Natural killer cell (primary cell): ENCODE results near the gene DSTN. TPM values are rescaled to one million over a fixed set of nuclear protein-coding genes. Genes with fewer than 3 reads are reported as not detected.

Experiments
- ATAC-seq, 3 donors: fragments of 150-1000 bp in 2 of 3; fragments of 200-7000 bp in 1 of 3; cut with Tn5 transposase; 1 replicate in 1 of 3; 2 replicates in 2 of 3; pipeline ENCODE4 v1.10.0; 2021; ENCODE audit warnings: mild to moderate bottlenecking in 2 of 3, moderate library complexity in 2 of 3
- DNase-seq, 2 donors: peaks; one replicate each; pipeline versions ENCODE4 v3.0.0 to v3.0.0-alpha.2; 2013 to 2021; ENCODE audit warnings: mixed read lengths in 1 of 2
- H3K27ac ChIP-seq: one replicate; pipeline ENCODE4 v1.5.1; 2013; ENCODE audit warnings: mild to moderate bottlenecking, low read length
- H3K27me3 ChIP-seq: one replicate; pipeline ENCODE4 v1.6.1; 2013; ENCODE audit warnings: low read length; ENCODE audit not compliant: control insufficient read depth, insufficient read depth
- H3K36me3 ChIP-seq: one replicate; pipeline ENCODE4 v1.6.1; 2013; ENCODE audit warnings: low read length; ENCODE audit not compliant: control insufficient read depth, insufficient read depth
- H3K4me1 ChIP-seq: one replicate; pipeline ENCODE4 v1.6.1; 2013; ENCODE audit warnings: low read length; ENCODE audit not compliant: control insufficient read depth, insufficient read depth
- H3K4me3 ChIP-seq: one replicate; pipeline ENCODE4 v1.5.1; 2013; ENCODE audit warnings: low read length
- H3K9me3 ChIP-seq: one replicate; pipeline ENCODE4 v1.6.1; 2013; ENCODE audit warnings: low read length; ENCODE audit not compliant: control insufficient read depth, insufficient read depth
- H3K27ac Mint-ChIP-seq, 2 donors: one replicate each; pipeline ENCODE4 v1.8.0; 2022; ENCODE audit warnings: mild to moderate bottlenecking in 2 of 2, mixed read lengths in 2 of 2, moderate library complexity in 1 of 2
- H3K27me3 Mint-ChIP-seq, 2 donors: one replicate each; pipeline ENCODE4 v1.8.0; 2022; ENCODE audit warnings: low read depth in 2 of 2, mixed read lengths in 2 of 2
- H3K36me3 Mint-ChIP-seq: one replicate; pipeline ENCODE4 v1.8.0; 2022; ENCODE audit warnings: mixed read lengths
- H3K4me1 Mint-ChIP-seq, 2 donors: one replicate each; pipeline ENCODE4 v1.8.0; 2022; ENCODE audit warnings: mixed read lengths in 2 of 2
- H3K4me3 Mint-ChIP-seq: one replicate; pipeline ENCODE4 v1.8.0; 2022; ENCODE audit warnings: mild to moderate bottlenecking, moderate library complexity, mixed read lengths
- H3K9me3 Mint-ChIP-seq, 2 donors: one replicate each; pipeline ENCODE4 v1.8.0; 2022; ENCODE audit warnings: mixed read lengths in 2 of 2
- CTCF ChIP-seq: fragments of 200-600 bp; IDR thresholded peaks from one replicate; pipeline ENCODE4 v1.8.0; 2022; ENCODE audit warnings: antibody characterized with exemption
- WGBS: methylation state at CpG from one replicate; pipeline ENCODE4 v1.1.7; 2013; ENCODE audit warnings: missing lambda C conversion rate; ENCODE audit not compliant: insufficient coverage; 5-methylcytosine and 5-hydroxymethylcytosine counted together
- intact Hi-C: fragments of 100-400 bp; cut with micrococcal nuclease; formaldehyde crosslinking; loops from one replicate; pipeline ENCODE4 v1.14.2; 2022
- total RNA-seq, 4 donors: library from RNA; stranded (reverse); fragments of 120-200 nt in 1 of 4; gene quantifications; one replicate each; pipeline versions ENCODE4 v1.2.3 to v1.2.4, GENCODE V29; 2013 to 2022

The DSTN gene
- total RNA-seq, 3 donors from 2014 or later (not counting 1 experiment from before 2014, with no cell fraction given), result 47.5 to 73.5 (median 70.0) TPM

GRCh38 chr20:17653835-17654648 lies 84.2 kb downstream of the DSTN start:
- Histone ChIP-seq H3K27ac (no peak overlapping the region), H3K4me3 (no peak overlapping the region), H3K4me1 (peaks cover 9% of the 10 kb centered on the region), H3K27me3 (no peaks in the 10 kb centered on the region), H3K9me3 (no peaks in the 10 kb centered on the region), H3K36me3 (peaks cover 10% of the 10 kb centered on the region)
- Mint-ChIP-seq H3K4me1 (peaks cover 36 to 46% of the 10 kb centered on the region in 2 donors), H3K27me3 (no peaks in the 10 kb centered on the region), H3K27ac (peak overlapping the region in 1 of 2 donors; percentile 64), H3K9me3 (no peaks in the 10 kb centered on the region), H3K4me3 (no peak overlapping the region), H3K36me3 (peaks cover 7% of the 10 kb centered on the region)
- no peak for ATAC-seq
- intact Hi-C loops, result no loop called here
- no peak for DNase-seq
- WGBS, result 89% methylated on average over 11 of the region's 11 CpGs
- TF ChIP-seq CTCF, result no peak

DNA sequence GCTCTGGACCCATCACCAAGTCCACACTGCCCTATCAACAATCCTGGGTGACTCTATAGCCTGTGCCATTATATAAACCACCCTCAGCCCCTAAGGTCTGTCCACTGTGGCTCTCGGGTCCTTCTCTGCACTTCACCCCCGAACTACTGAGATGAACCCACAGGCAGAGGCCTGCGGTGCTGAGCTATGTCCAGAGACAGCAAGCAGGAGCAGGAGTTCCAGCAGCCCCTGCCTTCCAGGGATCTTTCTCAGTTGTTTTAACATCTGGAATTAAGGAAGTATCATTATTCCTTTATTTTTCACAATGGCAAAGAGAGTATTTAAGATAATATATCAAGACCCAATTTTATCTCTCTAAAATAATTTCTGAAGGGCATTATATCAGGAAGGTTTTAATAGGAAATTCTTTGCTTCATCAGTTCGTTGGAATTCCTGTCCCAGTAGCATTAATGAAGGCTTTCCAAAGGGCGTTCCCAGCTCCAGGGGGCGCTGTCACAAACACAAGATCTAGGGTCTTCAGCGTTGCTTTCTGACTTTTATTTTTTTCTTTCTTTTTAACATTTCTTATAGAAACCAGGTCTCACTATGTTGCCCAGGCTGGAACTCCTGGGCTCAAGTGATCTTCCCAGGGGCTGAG lies 84.9 kb downstream of the DSTN start:
- intact Hi-C loops, result no loop called here
- H3K4me1 Mint-ChIP-seq, result peaks cover 35 to 43% of the 10 kb centered on the region in 2 donors
- H3K36me3 Mint-ChIP-seq, result peaks cover 7% of the 10 kb centered on the region
- H3K27ac Mint-ChIP-seq, result peak overlapping the region in 1 of 2 donors; percentile 64
- ATAC-seq (no peak), DNase-seq (peak in 1 of 2 donors; percentile 44)
- H3K4me3 Mint-ChIP-seq, result no peak overlapping the region
- Histone ChIP-seq H3K36me3 (peaks cover 10% of the 10 kb centered on the region), H3K9me3 (no peaks in the 10 kb centered on the region), H3K4me1 (peaks cover 2% of the 10 kb centered on the region), H3K4me3 (no peak overlapping the region), H3K27ac (no peak overlapping the region), H3K27me3 (no peaks in the 10 kb centered on the region)
- no peaks in the 10 kb centered on the region for H3K27me3 Mint-ChIP-seq
- TF ChIP-seq CTCF, result peak; percentile 46
- H3K9me3 Mint-ChIP-seq, result no peaks in the 10 kb centered on the region
- 75% methylated on average over 7 of the region's 7 CpGs for WGBS

DNA sequence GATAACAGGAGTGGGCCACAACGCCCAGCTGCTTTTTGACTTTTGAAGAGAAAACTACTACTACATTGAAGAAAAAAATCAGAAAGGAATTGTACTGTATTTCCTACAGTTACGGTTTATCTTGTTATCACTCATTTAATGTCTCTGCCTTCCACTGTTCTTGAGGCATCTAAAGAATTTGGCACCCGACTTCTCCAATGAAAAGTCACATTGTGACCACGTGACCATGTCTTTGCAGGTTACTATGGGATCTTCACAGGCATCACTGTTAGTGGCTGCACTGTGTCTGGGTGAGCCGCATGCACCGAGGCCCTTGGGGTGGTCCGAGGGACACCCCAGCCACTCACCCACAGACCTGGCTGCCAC lies 85.4 kb downstream of the DSTN start:
- no peaks in the 10 kb centered on the region for H3K27me3 ChIP-seq
- 93% methylated on average over 7 of the region's 7 CpGs for WGBS
- no peaks in the 10 kb centered on the region for H3K9me3 ChIP-seq
- no peak for DNase-seq
- ATAC-seq, result no peak
- H3K27ac ChIP-seq, result no peak overlapping the region
- Mint-ChIP-seq H3K27me3 (no peaks in the 10 kb centered on the region), H3K4me3 (no peak overlapping the region), H3K9me3 (no peaks in the 10 kb centered on the region), H3K36me3 (peaks cover 12% of the 10 kb centered on the region), H3K4me1 (peaks cover 40 to 45% of the 10 kb centered on the region in 2 donors), H3K27ac (peak overlapping the region in 1 of 2 donors; percentile 64)
- no peak overlapping the region for H3K4me3 ChIP-seq
- no peak for TF ChIP-seq CTCF
- no peaks in the 10 kb centered on the region for H3K4me1 ChIP-seq
- intact Hi-C loops, result no loop called here
- peaks cover 14% of the 10 kb centered on the region for H3K36me3 ChIP-seq
